Measurements from ENCODE around the gene ZSCAN16. TPM values are rescaled to one million over a fixed set of nuclear protein-coding genes. Genes with fewer than 3 reads are reported as not detected.
A peak's percentile ranks its signal among the peaks of the same experiment; 100 is the strongest.
"Not testable (repeated sequence)": the region's sequence is repeated elsewhere in the genome, so short reads cannot be mapped to it uniquely, and the experiment has no call there.

ZSCAN16 gene
- total and polyA plus RNA-seq, 9 of the 15 experiments (the other 6 are each of a cell fraction or from before 2014, with no cell fraction given): 0.08 TPM; not detected in 8

DNA sequence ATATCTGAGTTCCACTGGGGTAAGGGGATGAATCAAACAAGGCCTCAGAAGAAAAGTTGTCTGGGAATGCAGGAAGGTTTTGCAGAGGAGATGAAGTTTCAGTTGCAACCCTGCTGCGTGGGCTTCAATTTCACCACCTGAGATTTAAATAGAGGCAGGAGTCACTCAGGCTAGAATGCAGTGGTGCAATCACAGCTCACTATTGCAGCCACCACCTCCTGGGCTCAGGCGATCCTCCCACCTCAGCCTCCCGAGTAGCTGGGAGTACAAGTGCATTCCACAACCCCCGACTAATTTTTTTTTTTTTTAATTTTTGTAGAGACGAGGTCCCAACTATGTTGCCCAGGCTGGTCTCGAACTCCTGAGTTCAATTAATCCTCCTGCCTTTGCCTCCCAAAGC, 45.6 kb upstream of the ZSCAN16 start:
- Histone ChIP-seq H3K27ac (ENCODE audit: extremely low read depth, low read depth, low read length) (no peak overlapping the region), H3K4me3 (no peak overlapping the region), H3K4me1 (replicated peaks in 1 of 2; ENCODE audit: control insufficient read depth in 2 of 2, insufficient read depth in 2 of 2, low read length in 2 of 2) (peaks cover 0 to 2% of the 10 kb centered on the region in 2 experiments; a peak in 4 of 5 replicates), H3K9me1 (ENCODE audit: control insufficient read depth, insufficient read depth, low read length) (no peaks in the 10 kb centered on the region), H3K79me2 (ENCODE audit: control insufficient read depth, insufficient read depth, low read length) (peaks cover 10% of the 10 kb centered on the region; the same call in 2 of the 3 replicates), H3K9me3 (replicated peaks; ENCODE audit: control insufficient read depth, insufficient read depth, low read depth, low read length) (no peaks in the 10 kb centered on the region), H3K36me3 (ENCODE audit: control insufficient read depth, insufficient read depth, low read length) (no peaks in the 10 kb centered on the region; the same call in 2 of the 3 replicates), H3K4me2 (ENCODE audit: insufficient read depth, low read length) (no peak overlapping the region), H3K27me3 (ENCODE audit: control insufficient read depth in 2 of 2, insufficient read depth in 2 of 2, low read length in 2 of 2) (peaks cover under 1% of the 10 kb centered on the region in 2 experiments; a peak in 4 of 5 replicates), H3K9ac (ENCODE audit: insufficient read depth in 1 of 2, low read depth in 2 of 2, low read length in 2 of 2) (no peak overlapping the region; a peak in 1 of 4 replicates), H2AFZ (ENCODE audit: low read depth, low read length) (no peak overlapping the region), H4K20me1 (replicated peaks; ENCODE audit: control insufficient read depth, insufficient read depth, low read length) (no peaks in the 10 kb centered on the region)
- no peak for ATAC-seq
- BruUV-seq (replicated peaks): no TSS peak
- FAIRE-seq: no peak
- DNase-seq (ENCODE audit: extremely low read depth in 1 of 4, low spot score in 3 of 4): no peak
- ChIA-PET CTCF (ENCODE audit: low intra/inter-chr PET ratio) (interaction anchor here (0.8 kb wide), 1 partner anchor 134 kb away, joined by 4 read pairs; no protein-coding TSS in a partner anchor), POLR2A (interaction anchor here (0.6 to 3.5 kb wide), 2 partner anchors 15 to 18 kb away, joined by 3 to 15 read pairs; no protein-coding TSS in a partner anchor)
- WGBS (ENCODE audit: insufficient coverage, low coverage, missing lambda C conversion rate): 64% methylated on average over 5 of the region's 6 CpGs
- intact Hi-C loops (cut with micrococcal nuclease): no loop called here
- no peak for TF ChIP-seq ZNF347 (CRISPR knock-in tag; IDR thresholded peaks at IDR 0.05; ENCODE audit: low read depth)
- no peak for TF ChIP-seq TARDBP (IDR thresholded peaks at IDR 0.05)
- in situ Hi-C loops (cut with MboI): no loop called here

DNA sequence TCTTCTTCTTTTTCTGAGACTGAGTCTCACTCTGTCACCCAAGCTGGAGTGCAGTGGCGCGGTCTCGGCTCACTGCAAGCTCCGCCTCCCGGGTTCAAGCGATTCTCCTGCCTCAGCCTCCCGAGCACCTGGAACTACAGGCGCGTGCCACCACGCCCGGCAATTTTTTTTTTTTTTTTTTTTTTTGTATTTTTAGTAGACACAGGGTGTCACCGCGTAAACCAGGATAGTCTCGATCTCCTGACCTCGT, 44.1 kb upstream of the ZSCAN16 start, which contains the start of gene ZNF165:
ZNF165 (plus strand) TSS at position 188 of the 250 bp plus-strand sequence. CDS start 4,913 bp downstream, outside the sequence.
- Histone ChIP-seq H3K4me2 (ENCODE audit: insufficient read depth, low read length) (peak within 1 kb of the TSS; percentile 100), H3K27ac (ENCODE audit: extremely low read depth, low read depth, low read length) (peak within 1 kb of the TSS; percentile 94), H3K4me3 (peak within 1 kb of the TSS; percentile 96), H3K9ac (ENCODE audit: insufficient read depth in 1 of 2, low read depth in 2 of 2, low read length in 2 of 2) (peak within 1 kb of the TSS; percentile 94 to 95), H2AFZ (ENCODE audit: low read depth, low read length) (peak within 1 kb of the TSS; percentile 100), H3K79me2 (ENCODE audit: control insufficient read depth, insufficient read depth, low read length) (peaks cover 10% of the 10 kb centered on the region; the same call in 2 of the 3 replicates)
- DNase-seq (ENCODE audit: extremely low read depth in 1 of 4, low spot score in 3 of 4); CTCF ChIA-PET (ENCODE audit: low intra/inter-chr PET ratio); H3K36me3 ChIP-seq (ENCODE audit: control insufficient read depth, insufficient read depth, low read length); H3K27me3 ChIP-seq (ENCODE audit: control insufficient read depth in 2 of 2, insufficient read depth in 2 of 2, low read length in 2 of 2); FAIRE-seq; H3K9me1 ChIP-seq (ENCODE audit: control insufficient read depth, insufficient read depth, low read length); BruUV-seq (replicated peaks); in situ Hi-C loops (cut with MboI); H4K20me1 ChIP-seq (replicated peaks; ENCODE audit: control insufficient read depth, insufficient read depth, low read length); H3K4me1 ChIP-seq (replicated peaks in 1 of 2; ENCODE audit: control insufficient read depth in 2 of 2, insufficient read depth in 2 of 2, low read length in 2 of 2); H3K9me3 ChIP-seq (replicated peaks; ENCODE audit: control insufficient read depth, insufficient read depth, low read depth, low read length): not testable (repeated sequence)
- WGBS (ENCODE audit: insufficient coverage, low coverage, missing lambda C conversion rate): 1% methylated on average over 11 of the region's 15 CpGs
- intact Hi-C loops (cut with micrococcal nuclease): loop anchor here (2.0 to 5.0 kb wide), 3 partner anchors 24 to 407 kb away; no protein-coding TSS in a partner anchor
- ATAC-seq: peak; percentile 76
- POLR2A ChIA-PET: interaction anchor here (0.6 to 3.5 kb wide), 5 partner anchors 9 to 527 kb away, joined by 3 to 15 read pairs (median 4); no protein-coding TSS in a partner anchor
- TF ChIP-seq BACH1 (tag; IDR thresholded peaks at IDR 0.05): peak; percentile 70; the same call in 1 of the 2 replicates
- TF ChIP-seq HLTF (IDR thresholded peaks at IDR 0.05): peak; percentile 80
- TF ChIP-seq BCOR (IDR thresholded peaks at IDR 0.05): peak; percentile 64
- peak; percentile 58; the same call in 1 of the 2 replicates for TF ChIP-seq ZNF263 (CRISPR knock-in tag; IDR thresholded peaks at IDR 0.05; ENCODE audit: borderline replicate concordance)
- TF ChIP-seq, protein P1, sequence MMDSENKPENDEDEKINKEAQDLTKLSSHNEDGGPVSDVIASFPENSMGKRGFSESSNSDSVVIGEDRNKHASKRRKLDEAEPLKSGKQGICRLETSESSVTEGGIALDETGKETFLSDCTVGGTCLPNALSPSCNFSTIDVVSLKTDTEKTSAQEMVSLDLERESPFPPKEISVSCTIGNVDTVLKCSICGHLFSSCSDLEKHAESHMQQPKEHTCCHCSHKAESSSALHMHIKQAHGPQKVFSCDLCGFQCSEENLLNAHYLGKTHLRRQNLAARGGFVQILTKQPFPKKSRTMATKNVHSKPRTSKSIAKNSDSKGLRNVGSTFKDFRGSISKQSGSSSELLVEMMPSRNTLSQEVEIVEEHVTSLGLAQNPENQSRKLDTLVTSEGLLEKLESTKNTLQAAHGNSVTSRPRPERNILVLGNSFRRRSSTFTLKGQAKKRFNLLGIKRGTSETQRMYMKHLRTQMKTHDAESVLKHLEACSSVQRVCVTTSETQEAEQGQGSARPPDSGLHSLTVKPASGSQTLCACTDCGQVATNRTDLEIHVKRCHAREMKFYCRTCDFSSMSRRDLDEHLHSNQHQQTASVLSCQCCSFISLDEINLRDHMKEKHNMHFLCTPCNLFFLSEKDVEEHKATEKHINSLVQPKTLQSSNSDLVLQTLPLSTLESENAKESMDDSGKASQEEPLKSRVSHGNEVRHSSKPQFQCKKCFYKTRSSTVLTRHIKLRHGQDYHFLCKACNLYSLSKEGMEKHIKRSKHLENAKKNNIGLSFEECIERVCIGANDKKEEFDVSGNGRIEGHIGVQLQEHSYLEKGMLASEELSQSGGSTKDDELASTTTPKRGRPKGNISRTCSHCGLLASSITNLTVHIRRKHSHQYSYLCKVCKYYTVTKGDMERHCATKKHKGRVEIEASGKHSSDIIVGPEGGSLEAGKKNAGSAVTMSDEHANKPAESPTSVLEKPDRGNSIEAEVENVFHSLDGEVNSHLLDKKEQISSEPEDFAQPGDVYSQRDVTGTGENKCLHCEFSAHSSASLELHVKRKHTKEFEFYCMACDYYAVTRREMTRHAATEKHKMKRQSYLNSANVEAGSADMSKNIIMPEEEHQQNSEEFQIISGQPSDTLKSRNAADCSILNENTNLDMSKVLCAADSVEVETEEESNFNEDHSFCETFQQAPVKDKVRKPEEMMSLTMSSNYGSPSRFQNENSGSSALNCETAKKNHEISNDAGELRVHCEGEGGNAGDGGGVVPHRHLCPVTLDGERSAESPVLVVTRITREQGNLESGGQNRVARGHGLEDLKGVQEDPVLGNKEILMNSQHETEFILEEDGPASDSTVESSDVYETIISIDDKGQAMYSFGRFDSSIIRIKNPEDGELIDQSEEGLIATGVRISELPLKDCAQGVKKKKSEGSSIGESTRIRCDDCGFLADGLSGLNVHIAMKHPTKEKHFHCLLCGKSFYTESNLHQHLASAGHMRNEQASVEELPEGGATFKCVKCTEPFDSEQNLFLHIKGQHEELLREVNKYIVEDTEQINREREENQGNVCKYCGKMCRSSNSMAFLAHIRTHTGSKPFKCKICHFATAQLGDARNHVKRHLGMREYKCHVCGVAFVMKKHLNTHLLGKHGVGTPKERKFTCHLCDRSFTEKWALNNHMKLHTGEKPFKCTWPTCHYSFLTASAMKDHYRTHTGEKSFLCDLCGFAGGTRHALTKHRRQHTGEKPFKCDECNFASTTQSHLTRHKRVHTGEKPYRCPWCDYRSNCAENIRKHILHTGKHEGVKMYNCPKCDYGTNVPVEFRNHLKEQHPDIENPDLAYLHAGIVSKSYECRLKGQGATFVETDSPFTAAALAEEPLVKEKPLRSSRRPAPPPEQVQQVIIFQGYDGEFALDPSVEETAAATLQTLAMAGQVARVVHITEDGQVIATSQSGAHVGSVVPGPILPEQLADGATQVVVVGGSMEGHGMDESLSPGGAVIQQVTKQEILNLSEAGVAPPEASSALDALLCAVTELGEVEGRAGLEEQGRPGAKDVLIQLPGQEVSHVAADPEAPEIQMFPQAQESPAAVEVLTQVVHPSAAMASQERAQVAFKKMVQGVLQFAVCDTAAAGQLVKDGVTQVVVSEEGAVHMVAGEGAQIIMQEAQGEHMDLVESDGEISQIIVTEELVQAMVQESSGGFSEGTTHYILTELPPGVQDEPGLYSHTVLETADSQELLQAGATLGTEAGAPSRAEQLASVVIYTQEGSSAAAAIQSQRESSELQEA (IDR thresholded peaks at IDR 0.05; ENCODE audit: low read depth): 0 out of 2 replicates have a peak, but pooled peaks have one; percentile 29
